GM20000 (cell line): ENCODE measurements around the gene NFATC4.
"Not testable (repeated sequence)": the region's sequence is repeated elsewhere in the genome, so short reads cannot be mapped to it uniquely, and the experiment has no call there.

Experiments
- DNase-seq: peaks from one replicate; pipeline ENCODE4 v3.0.0; 2012; ENCODE audit warnings: low spot score
- CTCF ChIP-seq: IDR thresholded peaks from 2 replicates; pipeline ENCODE4 v1.5.1; 2012; ENCODE audit warnings: mild to moderate bottlenecking, control low read depth; ENCODE audit errors: extremely low read depth, missing control alignments

Gene NFATC4

GRCh38 chr14:24385524-24385923 lies 17.5 kb downstream of the NFATC4 start:
- no peak for TF ChIP-seq CTCF
- no peak for DNase-seq

GRCh38 chr14:24387009-24387345 lies 19.0 kb downstream of the NFATC4 start:
- no peak for TF ChIP-seq CTCF
- no peak for DNase-seq

- DNase-seq: not testable (repeated sequence)
Measured at GRCh38 chr14:24387579-24387978, 19.6 kb downstream of the NFATC4 start.

DNA sequence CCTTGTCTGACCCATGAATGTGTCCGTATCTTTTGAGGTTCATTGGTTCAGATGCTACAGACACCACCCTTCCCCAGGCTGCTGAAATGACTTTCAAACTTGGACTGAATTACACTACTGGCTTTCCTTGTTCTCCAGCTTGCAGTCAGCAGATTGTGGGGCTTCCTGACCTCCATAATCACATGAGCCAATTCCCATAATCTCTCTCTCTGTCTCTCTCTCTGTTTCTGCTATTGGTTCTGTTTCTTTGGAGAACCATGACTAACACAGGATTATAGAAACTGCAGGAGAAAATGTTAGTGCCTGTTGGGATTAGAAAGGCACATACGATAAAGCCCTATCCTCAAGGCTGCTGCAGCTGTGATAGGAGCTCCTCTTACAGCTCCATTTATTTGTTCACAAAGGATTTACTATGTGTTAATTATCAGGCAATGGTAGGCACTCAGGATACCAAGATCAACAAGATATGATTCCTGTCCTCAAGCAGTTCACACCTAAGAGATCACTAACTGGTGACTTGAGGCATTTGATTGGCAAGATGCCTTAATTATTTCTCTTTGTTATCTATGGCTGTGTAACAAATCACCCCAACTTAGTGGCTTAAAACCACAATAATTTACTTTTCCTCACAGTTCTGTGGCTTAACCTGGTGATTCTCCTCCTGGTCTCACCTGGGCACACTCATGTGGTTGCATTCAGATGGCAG lies 20.6 kb downstream of the NFATC4 start:
- TF ChIP-seq CTCF: no peak
- DNase-seq: no peak

- DNase-seq: no peak
- TF ChIP-seq CTCF: no peak
Measured at GRCh38 chr14:24389226-24389848, 21.4 kb downstream of the NFATC4 start.

DNA sequence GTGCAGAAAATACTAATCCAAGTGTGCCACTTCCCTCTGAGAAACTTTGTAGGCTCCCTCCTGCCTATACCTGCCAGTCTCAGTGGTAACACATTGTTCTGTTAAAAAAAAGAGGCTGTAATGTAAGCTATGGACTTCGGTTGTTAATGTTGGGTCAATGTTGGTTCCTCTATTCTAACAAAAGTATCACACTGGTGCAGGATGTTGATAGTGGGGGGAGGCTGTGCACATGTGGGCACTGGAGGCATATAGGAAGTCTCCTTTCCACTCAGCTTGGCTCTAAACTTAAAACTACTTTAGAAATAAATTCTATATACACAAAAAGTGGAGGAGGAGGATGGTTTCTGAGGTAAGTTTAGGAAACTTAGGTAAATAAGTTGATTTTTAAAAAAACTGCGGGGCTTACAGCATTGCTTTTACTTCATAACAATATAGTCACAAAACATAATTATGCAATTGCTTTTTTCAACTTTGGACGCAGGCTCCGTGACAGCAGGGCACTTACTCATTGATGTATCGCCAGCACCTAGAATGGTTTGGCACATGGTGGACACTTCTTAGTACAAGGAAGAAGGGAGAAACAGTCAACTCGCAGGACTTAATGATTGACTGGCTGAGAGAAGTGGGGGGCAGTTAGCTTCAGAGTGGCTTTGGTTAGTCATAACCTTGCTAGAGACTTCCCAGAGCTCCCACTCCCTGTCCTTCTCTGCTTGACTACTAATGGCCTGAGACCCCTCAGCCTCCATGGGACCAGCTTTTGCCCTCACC lies 22.9 kb downstream of the NFATC4 start:
- no peak for DNase-seq
- TF ChIP-seq CTCF: no peak

DNA sequence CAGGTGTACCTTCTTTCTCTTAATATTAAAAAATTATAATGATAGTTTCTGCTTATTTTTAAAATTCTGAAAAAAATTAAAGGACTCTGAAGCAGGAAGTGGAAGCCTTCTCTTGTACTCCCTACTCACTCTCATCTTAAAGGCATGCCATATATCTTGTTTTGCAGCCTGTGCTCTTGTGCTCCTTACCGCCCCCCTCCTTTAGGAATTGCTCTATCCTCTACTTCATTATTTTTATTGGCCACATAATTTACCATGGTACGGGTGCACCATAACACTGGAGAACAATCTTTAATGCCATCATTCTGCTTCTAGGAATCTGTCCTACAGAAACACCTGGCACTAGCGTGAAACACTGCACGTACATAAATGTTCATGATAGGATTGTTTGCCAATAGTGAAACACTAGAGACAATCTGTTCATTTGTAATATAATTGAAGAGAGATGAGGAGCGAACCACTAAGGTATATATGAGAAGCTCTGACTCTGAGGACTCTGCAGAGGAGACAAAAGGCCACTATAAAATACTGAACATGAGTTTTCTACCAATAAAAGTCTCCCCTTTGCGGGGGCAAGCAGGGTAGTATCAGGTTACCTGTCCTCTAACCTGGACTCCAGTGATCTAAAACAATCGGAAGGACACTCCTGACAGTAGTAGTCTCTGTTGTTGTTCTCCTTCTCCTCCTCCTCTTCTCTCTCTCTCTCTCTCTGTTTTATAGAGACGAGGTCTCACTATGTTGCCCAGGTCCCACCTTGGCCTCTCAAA lies 24.5 kb downstream of the NFATC4 start:
- no peak for TF ChIP-seq CTCF
- DNase-seq: no peak
